Muscle of leg (tissue), 9 donors: ENCODE data around the gene STS. TPM values are rescaled to one million over a fixed set of nuclear protein-coding genes. Genes with fewer than 3 reads are reported as not detected.

Experiments used
- polyA plus RNA-seq, 8 donors: library from polyadenylated mRNA; unstranded; fragments of 120-200 nt; gene quantifications; one replicate each; pipeline versions ENCODE4 v1.2.1 to v1.2.3, GENCODE V29; 2013; ENCODE audit warnings: inconsistent platforms in 1 of 8, low replicate concordance in 1 of 8; ENCODE audit not compliant: insufficient read length in 8 of 8, insufficient read depth in 1 of 8
- total RNA-seq: library from RNA; stranded (reverse); fragments of 120-200 nt; gene quantifications from one replicate; pipeline ENCODE4 v1.2.4, GENCODE V29; 2013

The STS gene
- total and polyA plus RNA-seq, 9 donors = 8.5 to 13.4 (median 11.0) TPM

Other genes starting within 250 kb of the STS start
- 17.4 TPM for gene PUDP, start 441 bp downstream of the STS start, total RNA-seq
- 10 to 100 TPM; 24.6 to 32.6 (median 28.5) TPM for gene PUDP, start 441 bp downstream of the STS start, polyA plus RNA-seq